ENCODE data around the gene TMEM37. TPM values are rescaled to one million over a fixed set of nuclear protein-coding genes. Genes with fewer than 3 reads are reported as not detected.

TMEM37 gene
- total and polyA plus RNA-seq, 2 of the 13 experiments (the other 11 are each of a cell fraction or from before 2014, with no cell fraction given) = 37.7 to 115 TPM

GRCh38 chr2:119426801-119427395 is 4.8 kb upstream of the TMEM37 start (continued):
- TF ChIP-seq NRL (CRISPR knock-in tag; IDR thresholded peaks at IDR 0.05; ENCODE audit: borderline replicate concordance) = peak; percentile 80; the same call in 1 of the 2 replicates
- TF ChIP-seq ZNF121 (CRISPR knock-in tag; IDR thresholded peaks at IDR 0.05) = 0 out of 2 replicates have a peak, but pooled peaks have one; percentile 18
- no peak for TF ChIP-seq MED13 (CRISPR knock-in tag; IDR thresholded peaks at IDR 0.05)
- TF ChIP-seq SAFB2 (CRISPR knock-in tag; IDR thresholded peaks at IDR 0.05; ENCODE audit: borderline replicate concordance, low read depth) = no peak
- no peak; the same call in 1 of the 2 replicates for TF ChIP-seq WIZ (CRISPR knock-in tag; IDR thresholded peaks at IDR 0.05)
- TF ChIP-seq ETS1 (CRISPR knock-in tag; IDR thresholded peaks at IDR 0.05) = no peak
- TF ChIP-seq ZNF891 (CRISPR knock-in tag; IDR thresholded peaks at IDR 0.05) = 0 out of 2 replicates have a peak, but pooled peaks have one; percentile 54
- TF ChIP-seq TARDBP (CRISPR knock-in tag; IDR thresholded peaks at IDR 0.05) = peak; percentile 71; the same call in 1 of the 2 replicates
- TF ChIP-seq HDAC1 (CRISPR knock-in tag; IDR thresholded peaks at IDR 0.05) = peak; percentile 84
- peak; percentile 66; the same call in 1 of the 2 replicates for TF ChIP-seq TFAP4 (IDR thresholded peaks at IDR 0.05; ENCODE audit: borderline replicate concordance, low read depth)
- TF ChIP-seq ZNF367 (CRISPR knock-in tag; IDR thresholded peaks at IDR 0.05; ENCODE audit: borderline replicate concordance) = no peak
- peak; percentile 90; the same call in 1 of the 2 replicates for TF ChIP-seq HMG20A (CRISPR knock-in tag; IDR thresholded peaks at IDR 0.05; ENCODE audit: borderline replicate concordance)
- TF ChIP-seq ZNF142 (CRISPR knock-in tag; IDR thresholded peaks at IDR 0.05) = no peak
- 0 out of 2 replicates have a peak, but pooled peaks have one; percentile 77 for TF ChIP-seq ZNF280B (CRISPR knock-in tag; IDR thresholded peaks at IDR 0.05; ENCODE audit: borderline replicate concordance)
- no peak for TF ChIP-seq PTBP1 (IDR thresholded peaks at IDR 0.05; ENCODE audit: low read depth, low read length, poor library complexity, severe bottlenecking)
- TF ChIP-seq PHF8 (CRISPR knock-in tag; IDR thresholded peaks at IDR 0.05) = no peak
- peak; percentile 45 for TF ChIP-seq ZNF574 (CRISPR knock-in tag; IDR thresholded peaks at IDR 0.05)

All from HepG2 (cell line).